ENCODE data around the gene EIF5. TPM values are rescaled to one million over a fixed set of nuclear protein-coding genes. Genes with fewer than 3 reads are reported as not detected.

Gene EIF5
- total RNA-seq, 1 experiment from 2014 or later = 238 TPM

- TF ChIP-seq, protein P1, sequence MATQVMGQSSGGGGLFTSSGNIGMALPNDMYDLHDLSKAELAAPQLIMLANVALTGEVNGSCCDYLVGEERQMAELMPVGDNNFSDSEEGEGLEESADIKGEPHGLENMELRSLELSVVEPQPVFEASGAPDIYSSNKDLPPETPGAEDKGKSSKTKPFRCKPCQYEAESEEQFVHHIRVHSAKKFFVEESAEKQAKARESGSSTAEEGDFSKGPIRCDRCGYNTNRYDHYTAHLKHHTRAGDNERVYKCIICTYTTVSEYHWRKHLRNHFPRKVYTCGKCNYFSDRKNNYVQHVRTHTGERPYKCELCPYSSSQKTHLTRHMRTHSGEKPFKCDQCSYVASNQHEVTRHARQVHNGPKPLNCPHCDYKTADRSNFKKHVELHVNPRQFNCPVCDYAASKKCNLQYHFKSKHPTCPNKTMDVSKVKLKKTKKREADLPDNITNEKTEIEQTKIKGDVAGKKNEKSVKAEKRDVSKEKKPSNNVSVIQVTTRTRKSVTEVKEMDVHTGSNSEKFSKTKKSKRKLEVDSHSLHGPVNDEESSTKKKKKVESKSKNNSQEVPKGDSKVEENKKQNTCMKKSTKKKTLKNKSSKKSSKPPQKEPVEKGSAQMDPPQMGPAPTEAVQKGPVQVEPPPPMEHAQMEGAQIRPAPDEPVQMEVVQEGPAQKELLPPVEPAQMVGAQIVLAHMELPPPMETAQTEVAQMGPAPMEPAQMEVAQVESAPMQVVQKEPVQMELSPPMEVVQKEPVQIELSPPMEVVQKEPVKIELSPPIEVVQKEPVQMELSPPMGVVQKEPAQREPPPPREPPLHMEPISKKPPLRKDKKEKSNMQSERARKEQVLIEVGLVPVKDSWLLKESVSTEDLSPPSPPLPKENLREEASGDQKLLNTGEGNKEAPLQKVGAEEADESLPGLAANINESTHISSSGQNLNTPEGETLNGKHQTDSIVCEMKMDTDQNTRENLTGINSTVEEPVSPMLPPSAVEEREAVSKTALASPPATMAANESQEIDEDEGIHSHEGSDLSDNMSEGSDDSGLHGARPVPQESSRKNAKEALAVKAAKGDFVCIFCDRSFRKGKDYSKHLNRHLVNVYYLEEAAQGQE (IDR thresholded peaks at IDR 0.05; ENCODE audit: insufficient read depth in 1 of 2, low read depth in 2 of 2, low read length in 1 of 2) = no peak
- TF ChIP-seq SIN3A (IDR thresholded peaks at IDR 0.05; ENCODE audit: borderline replicate concordance, insufficient read depth, low read depth, low read length) (no peak), POLR2AphosphoS5 (IDR thresholded peaks at IDR 0.05; ENCODE audit: low read depth, low read length) (no peak), TCF7L2 (IDR thresholded peaks at IDR 0.05; ENCODE audit: low read depth, low read length) (no peak)
- TF ChIP-seq, protein P2, sequence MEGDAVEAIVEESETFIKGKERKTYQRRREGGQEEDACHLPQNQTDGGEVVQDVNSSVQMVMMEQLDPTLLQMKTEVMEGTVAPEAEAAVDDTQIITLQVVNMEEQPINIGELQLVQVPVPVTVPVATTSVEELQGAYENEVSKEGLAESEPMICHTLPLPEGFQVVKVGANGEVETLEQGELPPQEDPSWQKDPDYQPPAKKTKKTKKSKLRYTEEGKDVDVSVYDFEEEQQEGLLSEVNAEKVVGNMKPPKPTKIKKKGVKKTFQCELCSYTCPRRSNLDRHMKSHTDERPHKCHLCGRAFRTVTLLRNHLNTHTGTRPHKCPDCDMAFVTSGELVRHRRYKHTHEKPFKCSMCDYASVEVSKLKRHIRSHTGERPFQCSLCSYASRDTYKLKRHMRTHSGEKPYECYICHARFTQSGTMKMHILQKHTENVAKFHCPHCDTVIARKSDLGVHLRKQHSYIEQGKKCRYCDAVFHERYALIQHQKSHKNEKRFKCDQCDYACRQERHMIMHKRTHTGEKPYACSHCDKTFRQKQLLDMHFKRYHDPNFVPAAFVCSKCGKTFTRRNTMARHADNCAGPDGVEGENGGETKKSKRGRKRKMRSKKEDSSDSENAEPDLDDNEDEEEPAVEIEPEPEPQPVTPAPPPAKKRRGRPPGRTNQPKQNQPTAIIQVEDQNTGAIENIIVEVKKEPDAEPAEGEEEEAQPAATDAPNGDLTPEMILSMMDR (IDR thresholded peaks at IDR 0.05) = no peak
- no TSS peak for BruUV-seq (replicated peaks)
- no peaks in the 10 kb centered on the region for H3K4me1 ChIP-seq (ENCODE audit: control insufficient read depth, insufficient read depth, low read length)
- H3K36me3 ChIP-seq (ENCODE audit: control insufficient read depth, insufficient read depth, low read length) = no peaks in the 10 kb centered on the region
- DNase-seq (ENCODE audit: low read depth, low spot score) = no peak
- no peaks in the 10 kb centered on the region for H3K9me3 ChIP-seq (ENCODE audit: control insufficient read depth, insufficient read depth, low read depth, low read length)
- H3K27me3 ChIP-seq (ENCODE audit: control insufficient read depth, insufficient read depth, low read length) = no peaks in the 10 kb centered on the region
- intact Hi-C loops (cut with micrococcal nuclease; ENCODE audit: unreplicated experiment) (no loop called here), in situ Hi-C loops (cut with HindIII; ENCODE audit: low pct_unique_long_range_greater_than_20kb, low sequenced_read_pairs) (no loop called here)
- POLR2A ChIA-PET = no interaction called here
- no peak overlapping the region for H3K27ac ChIP-seq (ENCODE audit: low read length)
- H3K4me3 ChIP-seq (ENCODE audit: low read depth in 2 of 2, low read length in 2 of 2) = no peak overlapping the region
- CTCF ChIA-PET = no interaction called here
- ATAC-seq = no peak
These were observed 45.8 kb upstream of the EIF5 start for GRCh38 chr14:103288076-103288766.

DNA sequence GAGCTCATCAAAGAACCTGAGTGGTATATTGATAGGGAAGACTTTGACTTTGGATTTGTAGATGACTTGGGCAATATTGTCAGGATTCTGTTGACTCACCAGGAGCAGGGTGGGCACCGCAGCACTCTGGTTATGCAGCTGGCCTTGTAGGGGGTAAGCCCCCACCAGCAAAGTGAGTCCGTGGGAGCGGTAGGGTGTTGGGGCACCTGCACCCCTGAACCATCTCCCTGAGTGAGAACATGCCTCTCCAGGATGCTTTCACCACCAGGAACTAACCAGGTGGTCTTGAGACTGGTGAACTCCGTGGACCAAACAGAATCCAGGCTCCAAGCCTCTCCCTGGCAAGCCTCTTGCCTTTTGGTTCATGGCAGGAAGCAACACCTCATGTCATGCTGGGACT, 44.0 kb upstream of the EIF5 start:
- H3K9me3 ChIP-seq (ENCODE audit: control insufficient read depth, insufficient read depth, low read depth, low read length) = no peaks in the 10 kb centered on the region
- H3K27ac ChIP-seq (ENCODE audit: low read length) = no peak overlapping the region
- ChIA-PET CTCF (no interaction called here), POLR2A (no interaction called here)
- H3K27me3 ChIP-seq (ENCODE audit: control insufficient read depth, insufficient read depth, low read length) = no peaks in the 10 kb centered on the region
- H3K4me3 ChIP-seq (ENCODE audit: low read depth in 2 of 2, low read length in 2 of 2) = no peak overlapping the region
- intact Hi-C loops (cut with micrococcal nuclease; ENCODE audit: unreplicated experiment) = loop anchor here (10.0 kb wide), 1 partner anchor 185 kb away; no protein-coding TSS in a partner anchor
- no peak for ATAC-seq
- no peak for DNase-seq (ENCODE audit: low read depth, low spot score)
- H3K4me1 ChIP-seq (ENCODE audit: control insufficient read depth, insufficient read depth, low read length) = no peaks in the 10 kb centered on the region
- BruUV-seq (replicated peaks) = no TSS peak
- in situ Hi-C loops (cut with HindIII; ENCODE audit: low pct_unique_long_range_greater_than_20kb, low sequenced_read_pairs) = no loop called here
- TF ChIP-seq POLR2AphosphoS5 (IDR thresholded peaks at IDR 0.05; ENCODE audit: low read depth, low read length) (no peak), TCF7L2 (IDR thresholded peaks at IDR 0.05; ENCODE audit: low read depth, low read length) (no peak), SIN3A (IDR thresholded peaks at IDR 0.05; ENCODE audit: borderline replicate concordance, insufficient read depth, low read depth, low read length) (no peak)
- TF ChIP-seq, protein P2 (IDR thresholded peaks at IDR 0.05) = no peak
- TF ChIP-seq, protein P1 (IDR thresholded peaks at IDR 0.05; ENCODE audit: insufficient read depth in 1 of 2, low read depth in 2 of 2, low read length in 1 of 2) = no peak
- H3K36me3 ChIP-seq (ENCODE audit: control insufficient read depth, insufficient read depth, low read length) = no peaks in the 10 kb centered on the region
